Measurements from ENCODE around the gene UBE2J1. TPM values are rescaled to one million over a fixed set of nuclear protein-coding genes. Genes with fewer than 3 reads are reported as not detected.

The UBE2J1 gene
- total RNA-seq, 1 experiment from 2014 or later: 23.3 TPM

DNA sequence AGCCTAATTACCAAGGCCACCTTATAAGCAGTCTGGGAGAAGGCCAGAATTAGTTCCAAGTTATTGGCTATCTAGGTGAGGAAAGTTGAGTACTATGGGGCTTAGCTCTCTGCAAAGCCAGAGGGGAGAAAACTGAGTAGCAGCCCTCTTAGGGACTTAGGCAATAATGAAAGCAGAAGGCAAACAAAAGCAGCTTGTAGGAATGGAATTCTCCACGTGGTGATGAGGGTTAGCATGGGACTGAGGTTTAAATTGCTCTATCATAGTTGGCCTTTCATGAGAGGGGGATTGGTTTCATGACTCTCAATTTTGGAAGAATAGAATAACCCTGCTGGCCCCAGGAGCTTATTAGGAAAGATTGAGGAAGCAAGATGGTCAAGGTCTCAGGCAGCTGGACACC lies 7.0 kb upstream of the UBE2J1 start:
- ATAC-seq (no peak), DNase-seq (ENCODE audit: low read depth, low spot score) (no peak)
- no peaks in the 10 kb centered on the region for H3K36me3 ChIP-seq (ENCODE audit: control insufficient read depth in 1 of 2, insufficient read depth in 2 of 2, low read length in 2 of 2)
- no peak overlapping the region for H3K27ac ChIP-seq (ENCODE audit: low read depth, low read length)
- intact Hi-C loops (cut with micrococcal nuclease): no loop called here
- H3K4me2 ChIP-seq (ENCODE audit: low read length): no peak overlapping the region
- BruUV-seq (replicated peaks): no TSS peak
- no peaks in the 10 kb centered on the region for H3K4me1 ChIP-seq (ENCODE audit: control insufficient read depth in 1 of 2, insufficient read depth in 2 of 2, low read length in 2 of 2)
- H3K27me3 ChIP-seq (ENCODE audit: insufficient read depth, low read length): no peaks in the 10 kb centered on the region
- no peaks in the 10 kb centered on the region for H3K9me3 ChIP-seq (ENCODE audit: control insufficient read depth in 1 of 2, insufficient read depth in 1 of 2, low read depth in 1 of 2, low read length in 2 of 2)
- TF ChIP-seq TCF7L2 (IDR thresholded peaks at IDR 0.05; ENCODE audit: borderline replicate concordance, extremely low read depth, insufficient read depth, insufficient read length) (no peak), EZH2 (IDR thresholded peaks at IDR 0.05) (no peak), POLR2A (IDR thresholded peaks at IDR 0.05; ENCODE audit: borderline replicate concordance, extremely low read depth, insufficient read depth, insufficient read length) (no peak), EGR1 (IDR thresholded peaks at IDR 0.05; ENCODE audit: low read depth) (no peak), ELF1 (IDR thresholded peaks at IDR 0.05; ENCODE audit: borderline replicate concordance, low read depth) (no peak), FOSL1 (IDR thresholded peaks at IDR 0.05; ENCODE audit: low read depth) (no peak)
- TF ChIP-seq, protein P1, sequence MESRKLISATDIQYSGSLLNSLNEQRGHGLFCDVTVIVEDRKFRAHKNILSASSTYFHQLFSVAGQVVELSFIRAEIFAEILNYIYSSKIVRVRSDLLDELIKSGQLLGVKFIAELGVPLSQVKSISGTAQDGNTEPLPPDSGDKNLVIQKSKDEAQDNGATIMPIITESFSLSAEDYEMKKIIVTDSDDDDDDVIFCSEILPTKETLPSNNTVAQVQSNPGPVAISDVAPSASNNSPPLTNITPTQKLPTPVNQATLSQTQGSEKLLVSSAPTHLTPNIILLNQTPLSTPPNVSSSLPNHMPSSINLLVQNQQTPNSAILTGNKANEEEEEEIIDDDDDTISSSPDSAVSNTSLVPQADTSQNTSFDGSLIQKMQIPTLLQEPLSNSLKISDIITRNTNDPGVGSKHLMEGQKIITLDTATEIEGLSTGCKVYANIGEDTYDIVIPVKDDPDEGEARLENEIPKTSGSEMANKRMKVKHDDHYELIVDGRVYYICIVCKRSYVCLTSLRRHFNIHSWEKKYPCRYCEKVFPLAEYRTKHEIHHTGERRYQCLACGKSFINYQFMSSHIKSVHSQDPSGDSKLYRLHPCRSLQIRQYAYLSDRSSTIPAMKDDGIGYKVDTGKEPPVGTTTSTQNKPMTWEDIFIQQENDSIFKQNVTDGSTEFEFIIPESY (IDR thresholded peaks at IDR 0.05; ENCODE audit: extremely low read depth, insufficient replicate concordance, low read length): no peak
- RAD21 ChIA-PET (ENCODE audit: low non-redundant PET in 1 of 2, low total read pairs in 2 of 2, uncharacterized antibody in 2 of 2, unreplicated experiment in 2 of 2): interaction anchor here in 1 of 2 experiments (0.6 kb wide), 2 partner anchors 370 to 1412 kb away, joined by 3 read pairs; no protein-coding TSS in a partner anchor
- H3K9ac ChIP-seq (ENCODE audit: low read length): no peak overlapping the region
- H4K20me1 ChIP-seq (ENCODE audit: insufficient read depth): no peaks in the 10 kb centered on the region
- H2AFZ ChIP-seq (ENCODE audit: low read depth, low read length, poor library complexity, severe bottlenecking): no peak overlapping the region
- H3K9me2 ChIP-seq (ENCODE audit: insufficient read depth): no peaks in the 10 kb centered on the region
- CTCF ChIA-PET: interaction anchor here (1.2 kb wide), 1 partner anchor 9 kb away, joined by 6 read pairs; no protein-coding TSS in a partner anchor
- POLR2A ChIA-PET: interaction anchor here (1.0 to 1.3 kb wide), 2 partner anchors 8 to 10 kb away, joined by 4 read pairs; no protein-coding TSS in a partner anchor
- no peaks in the 10 kb centered on the region for H3K79me2 ChIP-seq (ENCODE audit: insufficient read depth, low read length)
- no peak overlapping the region for H3K4me3 ChIP-seq (replicated peaks in 1 of 2; ENCODE audit: low read depth in 1 of 2, low read length in 2 of 2)

DNA sequence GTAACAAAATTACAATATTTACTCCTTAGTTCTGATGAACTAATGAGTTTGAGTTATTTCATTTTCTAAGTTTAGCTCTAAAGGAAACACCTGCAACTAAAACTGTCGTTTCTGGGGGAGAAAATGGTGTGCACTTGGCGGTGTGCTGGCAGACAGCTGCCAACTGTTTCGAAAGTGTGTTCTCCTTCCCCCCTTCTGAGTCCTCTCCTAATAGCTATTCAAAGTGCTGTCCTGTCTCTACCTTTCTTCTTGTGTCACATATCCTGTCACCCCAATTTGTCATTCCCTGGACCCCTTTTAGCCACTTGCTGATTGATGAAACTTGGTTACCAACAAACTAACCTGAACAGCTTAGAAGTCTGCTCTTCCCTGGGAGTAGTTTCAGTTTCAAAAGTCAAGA lies 4.9 kb upstream of the UBE2J1 start:
- POLR2A ChIA-PET: no interaction called here
- Histone ChIP-seq H3K36me3 (ENCODE audit: control insufficient read depth in 1 of 2, insufficient read depth in 2 of 2, low read length in 2 of 2) (no peaks in the 10 kb centered on the region), H4K20me1 (ENCODE audit: insufficient read depth) (no peaks in the 10 kb centered on the region), H3K79me2 (ENCODE audit: insufficient read depth, low read length) (no peaks in the 10 kb centered on the region; the same call in 1 of the 2 replicates), H3K4me3 (replicated peaks in 1 of 2; ENCODE audit: low read depth in 1 of 2, low read length in 2 of 2) (no peak overlapping the region), H3K9ac (ENCODE audit: low read length) (no peak overlapping the region), H3K27ac (ENCODE audit: low read depth, low read length) (no peak overlapping the region), H3K9me3 (ENCODE audit: control insufficient read depth in 1 of 2, insufficient read depth in 1 of 2, low read depth in 1 of 2, low read length in 2 of 2) (no peaks in the 10 kb centered on the region), H3K27me3 (ENCODE audit: insufficient read depth, low read length) (no peaks in the 10 kb centered on the region), H2AFZ (ENCODE audit: low read depth, low read length, poor library complexity, severe bottlenecking) (no peak overlapping the region), H3K4me1 (ENCODE audit: control insufficient read depth in 1 of 2, insufficient read depth in 2 of 2, low read length in 2 of 2) (peaks cover 5 to 9% of the 10 kb centered on the region in 2 experiments; a peak in 2 of 4 replicates), H3K4me2 (ENCODE audit: low read length) (no peak overlapping the region), H3K9me2 (ENCODE audit: insufficient read depth) (no peaks in the 10 kb centered on the region)
- intact Hi-C loops (cut with micrococcal nuclease): no loop called here
- ATAC-seq (no peak), DNase-seq (ENCODE audit: low read depth, low spot score) (no peak)
- BruUV-seq (replicated peaks): no TSS peak
- CTCF ChIA-PET: interaction anchor here (1.2 to 2.6 kb wide), 2 partner anchors 10 to 374 kb away, joined by 4 to 11 read pairs; no protein-coding TSS in a partner anchor
- TF ChIP-seq SP1 (IDR thresholded peaks at IDR 0.05; ENCODE audit: low read depth): no peak
- no peak for TF ChIP-seq EGR1 (IDR thresholded peaks at IDR 0.05; ENCODE audit: low read depth)
- RAD21 ChIA-PET (ENCODE audit: low non-redundant PET in 1 of 2, low total read pairs in 2 of 2, uncharacterized antibody in 2 of 2, unreplicated experiment in 2 of 2): no interaction called here
